HG02642 (cell line): ENCODE measurements around the gene CHKB.

ENCODE experiments used
- ATAC-seq: cut with Tn5 transposase; IDR thresholded peaks from one replicate; pipeline ENCODE4 v1.9.1; 2021; ENCODE audit warnings: mild to moderate bottlenecking; ENCODE audit not compliant: unreplicated experiment, poor library complexity

CHKB gene

DNA sequence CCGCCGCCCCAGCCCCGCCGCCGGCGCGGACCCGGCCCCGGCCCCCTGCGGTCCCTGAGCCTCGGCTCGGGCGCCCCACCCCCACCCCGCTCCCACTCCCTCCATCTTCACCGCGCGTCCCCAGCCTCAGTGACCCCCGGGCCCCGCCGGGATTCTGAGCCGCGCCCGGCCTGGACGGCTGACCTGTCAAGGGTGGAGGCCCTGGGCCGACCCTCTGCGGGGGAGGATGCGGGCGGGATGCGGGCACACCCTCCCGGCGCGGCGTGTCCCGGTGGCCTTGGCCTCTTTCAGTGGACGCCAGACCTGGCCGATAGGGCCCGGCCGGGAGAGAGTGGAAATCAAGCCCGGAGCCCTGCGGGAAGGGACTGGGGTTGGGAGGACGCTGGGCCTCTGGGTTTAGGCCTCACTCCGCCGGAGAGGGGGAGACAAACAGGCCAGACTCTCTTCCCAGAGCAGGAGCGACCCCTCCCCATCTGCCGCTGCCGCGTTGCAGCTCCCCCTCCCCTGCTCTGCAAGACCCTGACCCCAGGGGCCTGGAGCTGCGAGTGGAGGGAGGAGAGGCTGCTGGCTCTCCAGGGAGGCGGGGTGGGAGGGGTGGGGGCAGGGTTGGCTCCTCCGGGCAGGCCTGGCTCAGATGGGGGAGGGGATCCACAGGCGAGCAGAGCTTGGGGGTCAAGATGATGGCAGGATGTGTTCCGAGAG, 18.5 kb upstream of the CHKB start:
- ATAC-seq = no peak

GRCh38 chr22:50600538-50600937, 17.9 kb upstream of the CHKB start, which contains the start of gene MAPK8IP2:
Gene MAPK8IP2, plus strand, starts transcription at chr22:50600793. Its CDS starts 26 bp downstream, at chr22:50600819.
- no peak for ATAC-seq

DNA sequence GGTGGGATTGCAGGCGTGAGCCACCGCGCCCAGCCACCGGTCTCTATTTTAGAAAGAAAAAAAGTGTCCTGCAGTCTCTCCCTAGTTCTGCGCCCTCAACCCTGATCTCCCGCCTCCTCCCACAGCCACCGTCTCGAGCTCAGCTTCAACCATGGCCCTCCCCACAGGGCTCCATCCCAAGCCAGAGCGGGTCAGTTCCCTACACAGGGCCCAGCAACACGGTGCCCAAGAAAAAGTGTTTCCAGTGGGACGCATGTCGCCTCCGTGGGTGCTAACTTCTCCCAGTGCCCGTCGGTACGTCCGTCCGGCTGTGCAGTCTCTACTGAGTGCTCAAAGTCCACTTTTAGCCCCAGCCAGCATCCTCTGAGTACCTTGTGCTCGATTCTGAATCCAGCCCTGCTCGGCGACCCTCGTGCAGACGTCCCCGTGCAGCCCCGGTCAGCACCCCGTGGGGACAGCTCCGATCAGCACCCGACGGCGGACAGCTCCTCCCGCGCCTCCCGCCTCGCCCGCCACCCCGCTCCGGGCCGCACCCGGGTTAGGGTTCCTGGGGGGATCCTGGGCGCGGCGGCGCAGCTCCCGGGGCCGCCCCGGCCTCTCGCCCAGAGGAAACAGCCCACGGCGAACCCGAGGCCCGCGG, 17.3 kb upstream of the CHKB start:
- no peak for ATAC-seq

- ATAC-seq = no peak
Observed at GRCh38 chr22:50597097-50597496, 14.4 kb upstream of the CHKB start.

GRCh38 chr22:50595189-50595588, 12.5 kb upstream of the CHKB start:
- no peak for ATAC-seq

DNA sequence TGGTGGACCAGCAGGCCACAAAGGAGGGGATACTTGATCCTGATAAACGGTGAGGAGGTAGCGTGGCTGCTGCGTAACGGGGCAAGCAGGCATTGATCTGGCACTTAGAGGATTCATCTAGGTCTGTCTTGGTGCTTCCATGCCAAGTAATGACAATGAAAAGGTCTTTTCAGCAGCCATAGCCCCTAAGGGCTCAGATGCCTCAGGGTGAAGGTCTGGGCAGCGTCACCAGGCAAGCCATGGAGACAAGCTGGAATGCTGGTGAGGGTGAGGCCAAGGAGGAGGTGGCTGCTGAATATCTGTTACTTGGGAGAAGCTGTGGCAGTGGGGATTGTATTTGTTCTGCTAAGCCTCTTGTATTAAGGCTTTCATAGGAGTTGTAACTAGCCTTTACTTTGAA, 4.8 kb upstream of the CHKB start:
- ATAC-seq = no peak

DNA sequence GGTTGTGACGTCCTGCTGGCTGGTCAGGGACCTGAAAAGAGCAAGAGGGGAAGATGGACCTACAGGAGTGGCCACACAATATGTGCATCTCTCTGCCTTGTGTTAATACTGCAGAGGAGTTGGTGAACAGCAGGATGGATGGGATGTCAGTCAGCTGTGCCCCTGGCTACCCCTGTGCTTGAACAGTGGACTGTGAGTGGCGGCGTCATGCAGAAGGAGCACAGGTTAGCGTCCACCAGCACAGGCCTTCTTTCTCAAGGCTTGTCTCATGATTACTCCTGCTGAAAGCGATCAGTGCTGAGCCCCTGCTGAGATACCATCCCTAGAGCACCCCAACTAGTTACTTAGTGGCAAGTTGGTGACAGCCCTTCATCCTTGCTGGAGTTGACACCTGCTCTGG, 3.8 kb upstream of the CHKB start:
- ATAC-seq = no peak

- ATAC-seq = no peak
Observed at GRCh38 chr22:50585781-50586180, 3.1 kb upstream of the CHKB start.

DNA sequence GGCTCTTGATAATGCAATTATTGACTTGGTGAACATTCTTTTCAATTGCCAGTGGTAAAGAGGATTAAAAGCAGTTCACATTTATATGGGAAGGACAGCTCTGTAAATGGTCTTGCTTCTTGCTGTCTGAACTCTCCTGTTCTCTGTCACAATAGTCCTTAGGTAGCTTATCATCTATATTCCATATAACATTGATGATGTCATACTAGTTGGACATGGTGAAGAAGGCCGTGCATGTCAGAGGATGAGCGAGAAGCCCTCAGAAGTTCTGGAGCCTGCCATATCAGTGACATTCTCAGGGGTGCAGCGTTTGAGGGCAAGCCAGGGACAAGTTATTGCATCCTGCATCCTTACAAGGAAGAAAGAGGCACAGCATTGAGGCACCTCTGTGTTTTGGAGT, 2.6 kb upstream of the CHKB start:
- ATAC-seq = no peak

GRCh38 chr22:50584106-50585096, 1.8 kb upstream of the CHKB start:
- no peak for ATAC-seq

DNA sequence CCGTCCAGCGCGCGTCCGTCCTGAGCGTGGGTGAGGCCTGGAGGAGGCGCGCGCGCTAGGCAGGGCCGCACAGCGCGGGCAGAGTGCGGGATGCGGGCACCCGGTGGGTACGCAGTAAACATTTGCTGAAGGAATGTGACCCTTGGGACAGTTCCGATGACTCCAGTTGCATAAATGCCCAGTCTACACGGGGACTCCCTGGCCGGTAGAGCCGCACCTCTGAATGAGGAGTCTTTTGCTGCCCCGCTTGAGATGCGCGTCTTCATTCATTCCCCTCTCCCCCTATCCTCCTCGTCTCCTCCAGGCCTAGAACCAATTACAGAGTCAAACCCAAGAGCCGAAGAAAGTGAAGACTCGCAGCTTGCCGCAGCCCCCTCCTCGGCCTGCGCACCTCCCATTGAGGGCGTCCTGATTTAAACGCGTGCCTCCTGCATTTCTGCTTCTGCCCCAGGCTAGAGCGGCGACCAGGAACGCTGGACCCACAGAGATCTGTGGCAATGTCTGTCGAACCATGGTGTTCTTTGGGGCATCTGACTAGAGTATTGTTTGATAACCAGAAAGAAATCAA, 729 bp upstream of the CHKB start:
- peak; percentile 32 for ATAC-seq

DNA sequence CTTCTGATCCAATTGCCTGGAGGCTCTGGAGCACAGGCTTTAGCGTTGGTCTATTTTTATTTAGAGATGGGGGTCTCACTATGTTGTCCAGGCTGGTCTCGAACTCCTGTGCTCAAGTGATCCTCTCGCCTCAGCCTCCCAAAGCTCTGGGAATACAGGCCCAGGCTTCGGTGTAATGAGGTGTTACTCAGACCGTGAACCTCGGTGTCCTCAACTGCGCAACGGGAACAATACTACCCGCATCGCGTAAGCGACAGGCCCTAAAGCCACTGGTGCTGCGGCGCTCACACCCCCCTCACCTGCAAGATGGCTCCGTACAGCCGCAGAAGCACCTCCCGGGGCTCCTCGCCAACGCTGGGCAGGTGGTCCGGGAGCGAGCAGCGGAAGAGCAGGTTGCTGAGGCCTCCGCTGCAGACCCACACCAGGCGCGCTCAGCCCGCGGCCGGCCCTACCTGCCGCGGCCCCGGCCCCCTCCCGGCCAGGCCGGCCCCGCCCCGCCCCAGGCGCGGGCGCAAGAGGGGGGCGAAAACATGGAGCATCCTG, 628 bp downstream of the CHKB start:
- ATAC-seq = no peak

- ATAC-seq = no peak
Observed at GRCh38 chr22:50581031-50581949, 1.4 kb downstream of the CHKB start.

DNA sequence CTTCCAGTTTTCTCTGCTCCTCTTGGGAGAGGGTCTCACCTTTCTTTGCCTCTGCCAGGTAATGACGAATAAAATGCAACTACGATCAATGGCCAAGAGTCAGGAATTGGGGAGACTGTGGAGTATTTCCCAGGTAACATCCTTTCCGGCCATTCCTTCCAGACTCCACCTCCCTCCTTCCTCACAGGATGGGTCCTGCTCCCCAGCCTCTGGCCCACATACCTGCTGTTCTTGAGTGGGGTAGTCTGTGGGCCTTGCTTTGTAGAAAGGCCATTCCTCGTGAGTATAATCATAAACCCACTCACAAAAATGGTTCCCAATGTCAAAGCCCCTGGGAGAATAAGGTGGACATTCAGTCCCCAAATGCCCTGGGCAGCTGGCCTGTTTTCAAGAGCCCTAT, 2.9 kb downstream of the CHKB start:
- no peak for ATAC-seq

DNA sequence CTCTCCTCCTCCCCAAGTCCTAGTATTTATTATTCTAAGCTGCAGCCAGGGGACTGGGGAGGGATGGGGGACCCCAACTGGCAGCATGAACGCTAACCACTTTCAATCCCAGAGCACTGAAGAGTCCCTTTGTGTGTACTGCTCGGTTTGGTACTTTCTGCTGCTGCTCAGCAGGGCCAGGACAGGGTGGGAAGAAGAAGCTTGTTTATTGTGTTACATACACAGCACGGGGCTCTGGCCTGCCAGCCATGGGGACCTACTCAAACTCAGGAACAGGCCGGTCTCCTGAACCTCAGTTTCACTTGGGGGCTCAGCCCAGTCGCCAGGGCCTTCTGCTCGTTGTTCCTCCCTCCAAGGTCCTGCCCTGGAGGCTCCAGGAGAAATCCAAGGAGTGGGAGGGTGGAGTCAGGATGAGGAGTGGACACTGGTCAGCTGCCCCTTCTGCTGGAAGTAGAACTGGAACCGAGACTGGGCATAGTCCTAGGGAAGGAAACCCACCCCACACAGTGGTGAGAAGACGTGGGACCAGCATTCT, 3.8 kb downstream of the CHKB start:
- no peak for ATAC-seq

DNA sequence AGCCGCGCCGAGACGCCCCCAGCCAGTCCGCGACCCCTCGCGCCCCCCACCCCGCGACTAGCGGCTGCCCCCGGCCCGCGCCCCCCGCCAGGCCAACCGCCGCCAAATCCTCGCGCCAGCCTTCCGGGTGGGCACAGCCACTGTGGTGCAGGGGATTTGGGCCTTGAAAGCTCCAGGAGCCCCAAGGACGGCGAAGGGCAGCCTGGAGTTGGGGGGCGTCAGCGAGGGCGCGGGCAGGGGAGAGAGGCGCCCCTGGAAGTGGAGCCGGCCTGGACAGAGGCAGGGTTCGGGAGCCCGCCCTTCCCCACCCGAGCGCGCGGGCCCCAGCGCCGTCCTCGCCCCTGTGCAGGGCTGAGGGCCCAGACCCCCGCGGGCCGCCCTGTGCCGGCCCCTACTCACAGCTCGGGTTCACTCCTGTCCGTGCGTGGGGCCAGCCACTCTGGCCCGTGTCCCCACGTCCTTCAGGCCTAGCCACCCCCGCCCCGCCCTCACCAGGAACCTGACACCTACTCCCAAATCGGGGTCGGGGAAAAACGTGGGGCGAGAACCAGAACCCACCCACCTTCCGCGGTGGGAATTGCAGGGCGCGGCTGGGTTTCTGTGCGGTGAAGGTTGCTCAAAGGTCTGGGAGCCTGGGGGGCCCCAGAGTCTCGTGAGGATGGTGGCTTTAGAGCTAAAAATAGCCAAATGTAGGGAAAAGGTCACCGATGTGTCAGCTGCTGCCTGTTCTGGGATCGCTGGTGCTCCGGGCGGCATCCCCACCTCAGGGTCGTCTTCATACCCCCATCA, 4.5 kb downstream of the CHKB start, which contains the start of gene CPT1B:
Gene CPT1B, minus strand, starts transcription at position 441 of the 789 bp plus-strand sequence. CDS start 512 bp downstream, outside the sequence.
- no peak for ATAC-seq

- no peak for ATAC-seq
Observed at GRCh38 chr22:50577697-50577986, 5.0 kb downstream of the CHKB start.
